Neural cell (in vitro differentiated cells): ENCODE measurements around the gene FREY1. TPM values are rescaled to one million over a fixed set of nuclear protein-coding genes. Genes with fewer than 3 reads are reported as not detected.

ENCODE experiments used
- H2AFZ ChIP-seq: fragments of 200-600, 300-800 bp; sonication (generic), shearing (Covaris generic); 2 replicates; pipeline ENCODE4 v1.6.0; 2014; ENCODE audit warnings: low read depth, mild to moderate bottlenecking, antibody characterized with exemption, low read length, moderate library complexity
- H3F3A ChIP-seq: fragments of 200-600 bp; shearing (Covaris generic); 2 replicates; pipeline ENCODE4 v1.6.1; 2016; ENCODE audit warnings: mild to moderate bottlenecking, moderate library complexity, mixed read lengths, antibody characterized with exemption, low read length; ENCODE audit not compliant: insufficient read depth, poor library complexity, severe bottlenecking
- H3K27ac ChIP-seq: fragments of 200-600, 300-800 bp; sonication (generic), shearing (Covaris generic); 2 replicates; pipeline ENCODE4 v1.5.1; 2014; ENCODE audit warnings: mild to moderate bottlenecking, low read length, moderate library complexity
- H3K27me3 ChIP-seq: fragments of 300-800, 200-600 bp; sonication (generic), shearing (Covaris generic); 2 replicates; pipeline ENCODE4 v1.6.0; 2014; ENCODE audit warnings: mild to moderate bottlenecking, low read depth, low read length, moderate library complexity; ENCODE audit not compliant: insufficient read depth
- H3K36me3 ChIP-seq: fragments of 300-800, 200-600 bp; sonication (generic), shearing (Covaris generic); 2 replicates; pipeline ENCODE4 v1.5.1; 2014; ENCODE audit warnings: mild to moderate bottlenecking, antibody characterized with exemption, low read length, moderate library complexity; ENCODE audit not compliant: insufficient read depth
- H3K4me2 ChIP-seq: fragments of 300-800, 200-600 bp; sonication (generic), shearing (Covaris generic); 2 replicates; pipeline ENCODE4 v1.6.0; 2014; ENCODE audit warnings: mild to moderate bottlenecking, low read length
- H3K4me3 ChIP-seq: fragments of 300-800, 200-600 bp; sonication (generic), shearing (Covaris generic); 2 replicates; pipeline ENCODE4 v1.5.1; 2014; ENCODE audit warnings: mild to moderate bottlenecking, low read length, moderate library complexity
- H3K79me2 ChIP-seq: fragments of 200-600 bp; shearing (Covaris generic); replicated peaks from 2 replicates; pipeline ENCODE4 v1.6.0; 2014; ENCODE audit warnings: mild to moderate bottlenecking, low read length, moderate library complexity; ENCODE audit not compliant: insufficient read depth
- H3K9ac ChIP-seq: fragments of 300-800, 200-600 bp; sonication (generic), shearing (Covaris generic); 2 replicates; pipeline ENCODE4 v1.6.1; 2016; ENCODE audit warnings: mild to moderate bottlenecking, low read length, mixed read lengths
- H3K9me2 ChIP-seq: fragments of 200-600 bp; shearing (Covaris generic); 2 replicates; pipeline ENCODE4 v1.6.1; 2016; ENCODE audit warnings: mild to moderate bottlenecking, low read length, mixed read lengths; ENCODE audit not compliant: insufficient read depth
- H3K9me3 ChIP-seq: fragments of 200-600, 300-800 bp; sonication (generic), shearing (Covaris generic); 2 replicates; pipeline ENCODE4 v1.6.1; 2016; ENCODE audit warnings: mild to moderate bottlenecking, mixed run types, low read length, moderate library complexity, mixed read lengths
- H4K20me1 ChIP-seq: fragments of 200-600 bp; shearing (Covaris generic); 2 replicates; pipeline ENCODE4 v1.6.1; 2016; ENCODE audit warnings: mild to moderate bottlenecking, mixed run types; ENCODE audit not compliant: insufficient read depth
- EP300 ChIP-seq: fragments of 450-650 bp; conservative IDR thresholded peaks from 2 replicates; pipeline ENCODE4 v1.6.1; 2014; ENCODE audit warnings: antibody characterized with exemption, mild to moderate bottlenecking, moderate library complexity; ENCODE audit not compliant: poor library complexity, severe bottlenecking
- EZH2 ChIP-seq: fragments of 200-600, 300-800 bp; shearing (Covaris generic), sonication (generic); IDR thresholded peaks from 2 replicates; pipeline ENCODE4 v1.6.1; 2014; ENCODE audit warnings: antibody characterized with exemption, low read length, borderline replicate concordance, mild to moderate bottlenecking; ENCODE audit not compliant: insufficient read depth, poor library complexity, severe bottlenecking
- MXI1 ChIP-seq: fragments of 450-650 bp; conservative IDR thresholded peaks from 2 replicates; pipeline ENCODE4 v1.6.1; 2014; ENCODE audit warnings: antibody characterized with exemption, mild to moderate bottlenecking; ENCODE audit not compliant: poor library complexity, severe bottlenecking
- POLR2AphosphoS5 ChIP-seq: IDR thresholded peaks from 2 replicates; pipeline ENCODE4 v1.6.1; 2012
- RAD21 ChIP-seq: fragments of 450-650 bp; conservative IDR thresholded peaks from 2 replicates; pipeline ENCODE4 v1.6.1; 2014; ENCODE audit warnings: antibody characterized with exemption, mild to moderate bottlenecking, moderate library complexity
- SMC3 ChIP-seq: fragments of 450-650 bp; conservative IDR thresholded peaks from 2 replicates; pipeline ENCODE4 v1.6.1; 2014; ENCODE audit warnings: antibody characterized with exemption, mild to moderate bottlenecking, moderate library complexity; ENCODE audit not compliant: poor library complexity
- TAF1 ChIP-seq: IDR thresholded peaks from 2 replicates; pipeline ENCODE4 v1.6.1; 2012; ENCODE audit warnings: low read depth
- polyA plus RNA-seq: library from polyadenylated mRNA; depleted of rRNA; stranded (reverse); fragments of >200 nt; gene quantifications from 2 replicates; pipeline ENCODE4 v1.2.3, GENCODE V29; 2014
- TF ChIP-seq, protein P1 (sequence below): fragments of 450-650 bp; IDR thresholded peaks from 2 replicates; pipeline ENCODE4 v1.5.1; 2014; ENCODE audit warnings: antibody characterized with exemption, mild to moderate bottlenecking, moderate library complexity; ENCODE audit not compliant: poor library complexity, severe bottlenecking
- TF ChIP-seq, protein P2 (sequence below): IDR thresholded peaks from 2 replicates; pipeline ENCODE4 v1.6.1; 2012; ENCODE audit warnings: borderline replicate concordance

The FREY1 gene
- polyA plus RNA-seq, 1 donor from 2014 or later: not detected

GRCh38 chr11:45885274-45885920, 21.7 kb downstream of the FREY1 start, which contains the start of gene MAPK8IP1:
Gene MAPK8IP1, plus strand, starts transcription at chr11:45885651. Its CDS starts 170 bp downstream, at chr11:45885821.
- Histone ChIP-seq H3K27ac (peak within 1 kb of the TSS; percentile 72), H4K20me1 (no peaks in the 10 kb centered on the region), H3K9ac (peak within 1 kb of the TSS; percentile 94), H3K36me3 (no peaks in the 10 kb centered on the region), H3K79me2 (peaks cover 29% of the 10 kb centered on the region), H3K9me2 (no peaks in the 10 kb centered on the region), H3K4me3 (peak within 1 kb of the TSS; percentile 98), H3K4me2 (peak within 1 kb of the TSS; percentile 84), H3F3A (no peaks in the 10 kb centered on the region), H3K9me3 (no peaks in the 10 kb centered on the region), H2AFZ (peak within 1 kb of the TSS; percentile 62), H3K27me3 (no peaks in the 10 kb centered on the region)
- TF ChIP-seq, protein P1, sequence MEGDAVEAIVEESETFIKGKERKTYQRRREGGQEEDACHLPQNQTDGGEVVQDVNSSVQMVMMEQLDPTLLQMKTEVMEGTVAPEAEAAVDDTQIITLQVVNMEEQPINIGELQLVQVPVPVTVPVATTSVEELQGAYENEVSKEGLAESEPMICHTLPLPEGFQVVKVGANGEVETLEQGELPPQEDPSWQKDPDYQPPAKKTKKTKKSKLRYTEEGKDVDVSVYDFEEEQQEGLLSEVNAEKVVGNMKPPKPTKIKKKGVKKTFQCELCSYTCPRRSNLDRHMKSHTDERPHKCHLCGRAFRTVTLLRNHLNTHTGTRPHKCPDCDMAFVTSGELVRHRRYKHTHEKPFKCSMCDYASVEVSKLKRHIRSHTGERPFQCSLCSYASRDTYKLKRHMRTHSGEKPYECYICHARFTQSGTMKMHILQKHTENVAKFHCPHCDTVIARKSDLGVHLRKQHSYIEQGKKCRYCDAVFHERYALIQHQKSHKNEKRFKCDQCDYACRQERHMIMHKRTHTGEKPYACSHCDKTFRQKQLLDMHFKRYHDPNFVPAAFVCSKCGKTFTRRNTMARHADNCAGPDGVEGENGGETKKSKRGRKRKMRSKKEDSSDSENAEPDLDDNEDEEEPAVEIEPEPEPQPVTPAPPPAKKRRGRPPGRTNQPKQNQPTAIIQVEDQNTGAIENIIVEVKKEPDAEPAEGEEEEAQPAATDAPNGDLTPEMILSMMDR: no peak
- TF ChIP-seq EP300 (peak; percentile 21), MXI1 (peak; percentile 47), POLR2AphosphoS5 (peak; percentile 57)
- TF ChIP-seq, protein P2, sequence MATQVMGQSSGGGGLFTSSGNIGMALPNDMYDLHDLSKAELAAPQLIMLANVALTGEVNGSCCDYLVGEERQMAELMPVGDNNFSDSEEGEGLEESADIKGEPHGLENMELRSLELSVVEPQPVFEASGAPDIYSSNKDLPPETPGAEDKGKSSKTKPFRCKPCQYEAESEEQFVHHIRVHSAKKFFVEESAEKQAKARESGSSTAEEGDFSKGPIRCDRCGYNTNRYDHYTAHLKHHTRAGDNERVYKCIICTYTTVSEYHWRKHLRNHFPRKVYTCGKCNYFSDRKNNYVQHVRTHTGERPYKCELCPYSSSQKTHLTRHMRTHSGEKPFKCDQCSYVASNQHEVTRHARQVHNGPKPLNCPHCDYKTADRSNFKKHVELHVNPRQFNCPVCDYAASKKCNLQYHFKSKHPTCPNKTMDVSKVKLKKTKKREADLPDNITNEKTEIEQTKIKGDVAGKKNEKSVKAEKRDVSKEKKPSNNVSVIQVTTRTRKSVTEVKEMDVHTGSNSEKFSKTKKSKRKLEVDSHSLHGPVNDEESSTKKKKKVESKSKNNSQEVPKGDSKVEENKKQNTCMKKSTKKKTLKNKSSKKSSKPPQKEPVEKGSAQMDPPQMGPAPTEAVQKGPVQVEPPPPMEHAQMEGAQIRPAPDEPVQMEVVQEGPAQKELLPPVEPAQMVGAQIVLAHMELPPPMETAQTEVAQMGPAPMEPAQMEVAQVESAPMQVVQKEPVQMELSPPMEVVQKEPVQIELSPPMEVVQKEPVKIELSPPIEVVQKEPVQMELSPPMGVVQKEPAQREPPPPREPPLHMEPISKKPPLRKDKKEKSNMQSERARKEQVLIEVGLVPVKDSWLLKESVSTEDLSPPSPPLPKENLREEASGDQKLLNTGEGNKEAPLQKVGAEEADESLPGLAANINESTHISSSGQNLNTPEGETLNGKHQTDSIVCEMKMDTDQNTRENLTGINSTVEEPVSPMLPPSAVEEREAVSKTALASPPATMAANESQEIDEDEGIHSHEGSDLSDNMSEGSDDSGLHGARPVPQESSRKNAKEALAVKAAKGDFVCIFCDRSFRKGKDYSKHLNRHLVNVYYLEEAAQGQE: peak; percentile 45

DNA sequence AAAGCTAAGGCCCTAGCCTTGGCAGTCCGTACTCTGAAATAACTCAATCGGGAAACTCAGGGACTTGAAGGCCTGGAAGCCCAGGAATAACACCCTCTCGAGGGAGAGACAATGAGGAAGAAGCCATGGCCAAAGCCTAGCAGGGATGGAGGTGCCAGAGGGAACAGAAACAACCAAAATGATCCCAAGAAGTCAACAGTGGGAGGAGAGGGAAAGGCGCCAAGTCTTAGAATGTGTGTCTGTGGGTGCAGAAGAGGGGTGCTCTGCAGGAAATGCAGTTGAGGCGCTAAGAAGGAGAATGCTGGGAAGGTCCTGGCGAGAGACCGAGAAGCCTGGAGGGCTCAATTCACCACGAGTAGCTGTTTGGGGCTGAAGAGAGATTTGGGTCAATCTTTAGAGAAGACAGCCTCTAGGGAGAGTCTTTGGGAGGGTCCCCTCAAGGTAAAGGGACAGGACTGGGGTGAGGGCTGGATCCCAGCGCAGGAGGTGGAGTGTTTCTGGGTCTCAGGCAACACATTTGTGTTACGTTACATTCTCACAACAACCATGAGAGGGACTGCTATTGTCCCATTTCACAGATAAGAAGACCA, 22.4 kb downstream of the FREY1 start:
- Histone ChIP-seq H3K4me2 (no peak overlapping the region), H3K27me3 (no peaks in the 10 kb centered on the region), H3K27ac (peak overlapping the region; percentile 45), H4K20me1 (no peaks in the 10 kb centered on the region), H3F3A (no peaks in the 10 kb centered on the region), H3K79me2 (peaks cover 29% of the 10 kb centered on the region), H3K9me2 (no peaks in the 10 kb centered on the region), H3K9me3 (no peaks in the 10 kb centered on the region), H2AFZ (peak overlapping the region; percentile 17), H3K9ac (peak overlapping the region; percentile 65), H3K4me3 (peak overlapping the region; percentile 98), H3K36me3 (no peaks in the 10 kb centered on the region)
- TF ChIP-seq POLR2AphosphoS5: no peak
- TF ChIP-seq RAD21: no peak
- TF ChIP-seq MXI1: no peak
- TF ChIP-seq SMC3: no peak
- TF ChIP-seq, protein P1: no peak
- no peak for TF ChIP-seq TAF1
- no peak for TF ChIP-seq EP300
- TF ChIP-seq EZH2: no peak
- TF ChIP-seq, protein P2: no peak
